GM18868 (cell line): ENCODE measurements around the gene TMEM218.

Experiments
- ATAC-seq: cut with Tn5 transposase; IDR thresholded peaks from one replicate; pipeline ENCODE4 v1.9.1; 2021; ENCODE audit warnings: mild to moderate bottlenecking, moderate library complexity; ENCODE audit not compliant: unreplicated experiment

Gene TMEM218

DNA sequence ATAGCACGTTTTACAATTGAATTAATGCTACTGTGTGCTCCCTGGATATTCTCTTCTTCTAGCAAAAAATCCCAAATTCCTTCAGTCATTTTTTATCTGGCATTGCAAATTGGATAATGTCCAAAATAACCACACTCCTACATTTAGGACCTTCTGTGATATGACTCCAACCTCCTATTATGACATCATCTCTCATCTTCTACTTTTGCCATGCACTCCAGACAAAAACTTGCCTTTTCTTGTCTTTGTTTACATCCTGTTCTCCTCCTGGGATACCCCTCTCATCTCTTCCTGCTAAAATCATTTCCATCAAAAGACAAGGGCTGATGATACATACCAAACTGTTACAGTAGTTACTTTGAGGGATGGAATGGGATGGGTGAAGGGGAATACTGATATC is 20.6 kb upstream of the TMEM218 start:
- ATAC-seq = no peak

DNA sequence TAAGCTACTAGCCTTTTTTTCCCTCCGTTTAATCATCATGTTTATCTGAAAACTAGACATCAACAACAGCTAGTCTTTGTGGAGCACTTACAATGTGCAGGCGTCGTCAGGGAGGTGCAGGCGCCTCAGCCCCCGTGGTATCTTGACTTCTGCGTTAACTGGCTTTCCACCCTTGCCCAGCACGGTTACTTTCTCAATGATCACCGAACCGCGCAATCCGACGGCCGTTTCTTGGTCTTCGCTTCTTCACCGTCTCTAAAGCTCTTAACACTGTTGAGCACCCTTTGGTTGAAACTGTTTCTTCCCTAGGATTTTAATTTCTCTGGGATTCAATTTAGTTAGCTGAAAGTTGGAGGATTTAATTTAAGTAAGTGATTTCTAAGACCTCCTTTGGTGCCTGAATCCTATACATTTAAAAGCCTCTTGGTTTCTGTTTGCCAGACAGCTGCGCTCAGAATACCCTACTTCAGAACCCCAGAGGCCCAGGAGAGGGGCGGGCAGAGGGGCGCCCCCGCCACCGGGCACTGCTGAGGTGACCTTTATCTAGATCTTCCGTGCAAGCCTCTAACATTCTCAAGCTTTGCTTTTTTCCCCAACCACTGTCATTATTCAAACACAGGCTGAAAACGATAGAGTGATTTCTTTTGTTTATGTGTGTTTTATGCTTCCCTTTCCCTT is 18.0 kb upstream of the TMEM218 start:
- ATAC-seq = no peak

DNA sequence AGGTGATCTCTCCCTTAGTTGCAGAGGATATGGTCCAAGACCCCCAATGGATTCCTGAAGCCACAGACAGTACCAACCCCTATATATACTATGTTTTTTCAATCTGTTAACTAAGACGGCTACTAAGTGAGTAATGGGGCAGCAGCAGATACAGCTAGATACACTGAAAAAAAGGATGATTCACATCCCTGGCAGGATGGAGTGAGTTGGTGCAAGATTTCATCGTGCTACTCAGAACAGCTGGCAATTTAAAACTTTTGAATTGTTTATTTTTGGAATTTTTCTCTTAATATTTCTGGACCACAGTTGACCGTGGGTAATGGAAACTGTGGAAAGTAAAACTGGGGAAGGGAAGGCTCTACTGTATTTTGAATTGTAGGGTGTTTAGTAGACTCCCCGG is 17.0 kb upstream of the TMEM218 start:
- no peak for ATAC-seq

DNA sequence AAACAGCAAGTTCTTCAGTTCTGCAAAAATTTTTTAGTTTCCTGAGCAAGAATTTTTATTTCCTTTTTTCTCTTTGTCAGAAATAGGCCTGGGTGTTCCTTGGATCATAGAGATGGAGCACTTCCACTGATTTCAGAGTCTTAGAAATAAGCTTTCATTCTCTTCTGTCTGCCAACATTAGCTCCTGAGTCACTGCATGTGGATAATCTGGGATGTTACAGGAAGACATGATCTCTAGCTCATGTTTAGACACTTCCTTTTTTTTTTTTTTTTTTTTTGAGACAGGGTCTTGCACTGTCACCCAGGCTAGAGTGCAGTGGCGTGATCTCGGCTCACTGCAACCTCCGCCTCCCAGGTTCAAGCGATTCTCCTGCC is 13.2 kb upstream of the TMEM218 start:
- no peak for ATAC-seq

DNA sequence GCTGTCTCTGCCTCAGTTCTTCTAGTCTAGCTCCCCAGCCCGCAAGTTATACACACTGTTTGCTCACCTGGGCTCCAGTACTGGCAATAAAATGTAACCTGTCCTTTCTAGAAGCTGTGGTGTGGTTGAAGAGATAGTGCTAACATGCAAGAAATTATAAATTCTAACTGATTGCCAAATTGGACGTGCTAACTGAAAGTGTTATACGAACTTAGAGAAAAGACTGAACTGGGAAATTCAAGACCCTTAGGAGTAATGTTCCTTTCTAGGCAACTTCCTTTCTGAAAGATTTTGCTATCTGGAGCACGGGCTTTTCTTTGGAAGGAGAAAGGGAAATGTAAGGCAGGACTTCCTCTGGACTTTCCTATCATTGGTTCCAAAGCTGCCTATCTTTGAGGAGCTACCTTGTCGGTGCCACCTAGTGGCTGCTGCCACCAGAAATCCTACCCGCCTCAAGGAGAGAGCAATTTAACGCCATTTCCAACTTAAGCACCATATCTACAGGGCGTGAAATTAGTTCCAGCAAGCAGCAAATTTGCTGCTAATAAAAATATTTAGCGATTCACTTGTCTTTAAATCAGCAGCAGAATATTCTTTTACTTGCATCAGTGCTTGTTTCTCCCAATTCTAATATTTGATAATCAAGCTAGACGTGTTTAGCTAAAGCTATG is 12.7 kb upstream of the TMEM218 start:
- peak; percentile 87 for ATAC-seq

DNA sequence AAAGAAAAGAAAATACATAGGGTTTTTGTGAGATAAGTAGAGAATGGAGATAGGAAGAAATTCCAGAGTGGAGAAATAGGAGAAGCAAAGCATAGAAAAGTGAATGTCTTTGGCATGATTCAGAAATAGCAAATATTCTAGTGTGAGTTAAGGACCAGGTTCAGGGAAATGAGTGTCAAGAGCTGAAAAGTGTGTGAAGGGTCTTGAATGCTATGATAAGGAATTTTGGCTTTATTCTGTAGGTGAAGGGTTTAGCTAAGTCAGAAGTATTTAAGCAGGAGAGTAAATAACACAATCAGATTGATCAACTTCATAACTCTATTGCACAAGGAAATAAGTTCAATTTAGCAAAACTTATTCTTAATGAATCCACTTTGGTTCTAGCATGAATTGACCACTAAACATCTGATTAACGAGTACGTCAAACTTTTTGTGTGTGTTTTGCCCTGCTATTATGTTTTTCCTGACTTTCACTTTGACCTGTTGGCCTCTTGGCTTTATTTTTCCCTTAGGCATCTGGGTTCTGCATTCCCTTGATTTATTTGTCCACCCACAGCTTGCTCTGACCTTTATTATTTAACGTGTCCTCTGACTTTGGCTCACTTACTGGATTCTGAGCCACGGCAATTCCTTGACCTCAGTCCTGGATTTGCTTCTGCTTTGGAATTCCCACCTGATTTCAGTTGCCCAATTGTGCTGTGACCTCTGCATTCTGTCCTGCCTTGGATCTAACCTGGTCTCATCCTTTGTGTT is 11.9 kb upstream of the TMEM218 start:
- no peak for ATAC-seq

DNA sequence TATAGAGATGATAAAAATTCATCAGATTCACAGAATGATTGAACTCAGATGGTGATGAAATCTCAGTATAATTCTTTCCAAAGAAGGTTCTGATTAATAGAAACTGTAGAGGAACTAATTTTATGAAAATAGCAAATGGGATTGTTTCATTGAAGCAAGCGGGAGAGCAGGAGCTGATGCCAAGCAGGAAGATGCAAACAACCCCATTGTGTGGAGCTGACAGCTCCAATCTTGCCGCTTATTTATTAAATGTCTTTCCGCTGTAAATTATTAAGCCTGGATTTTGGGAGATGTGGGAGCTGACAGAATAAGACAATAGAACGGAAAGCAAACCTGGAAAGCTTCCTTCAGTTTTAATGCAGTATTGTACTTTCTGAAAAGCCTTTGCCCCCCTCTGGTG is 6.0 kb upstream of the TMEM218 start:
- ATAC-seq = no peak

DNA sequence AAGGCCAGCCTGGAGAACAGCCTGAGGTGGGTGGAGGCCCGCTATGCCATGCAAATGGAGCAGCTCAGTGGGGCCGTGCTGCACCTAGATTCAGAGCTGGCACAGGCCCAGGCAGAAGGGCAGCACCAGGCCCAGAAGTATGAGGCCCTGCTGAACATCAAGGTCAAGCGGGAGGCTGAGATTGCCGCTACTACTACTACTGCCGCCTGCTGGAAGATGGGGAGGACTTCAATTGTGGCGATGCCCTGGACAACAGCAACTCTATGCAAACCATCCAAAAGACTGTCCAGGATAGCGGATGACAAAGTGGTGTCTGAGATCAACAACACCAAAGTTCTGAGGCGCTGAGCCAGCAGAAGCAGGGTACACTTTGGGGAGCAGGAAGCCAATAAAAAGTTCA is 3.1 kb upstream of the TMEM218 start:
- ATAC-seq = no peak

DNA sequence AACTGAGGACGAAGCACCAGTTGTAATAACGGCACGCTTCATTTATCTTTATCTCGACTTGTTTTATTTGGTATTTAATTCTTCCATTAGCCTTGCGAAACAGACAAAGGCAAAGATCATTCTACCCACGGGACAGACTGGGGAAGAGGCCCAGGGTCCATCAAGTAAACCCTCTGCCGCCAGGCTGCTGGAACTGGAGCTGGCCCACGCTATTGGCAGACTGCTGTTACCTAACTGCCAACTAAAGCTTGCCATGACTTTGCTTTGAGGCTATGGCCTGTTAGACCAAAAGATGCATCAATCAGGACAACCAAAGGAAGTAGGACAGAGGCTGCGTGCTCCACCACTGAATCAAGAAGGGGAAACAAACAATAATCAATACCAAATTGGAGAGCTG is 780 bp upstream of the TMEM218 start:
- ATAC-seq = no peak

DNA sequence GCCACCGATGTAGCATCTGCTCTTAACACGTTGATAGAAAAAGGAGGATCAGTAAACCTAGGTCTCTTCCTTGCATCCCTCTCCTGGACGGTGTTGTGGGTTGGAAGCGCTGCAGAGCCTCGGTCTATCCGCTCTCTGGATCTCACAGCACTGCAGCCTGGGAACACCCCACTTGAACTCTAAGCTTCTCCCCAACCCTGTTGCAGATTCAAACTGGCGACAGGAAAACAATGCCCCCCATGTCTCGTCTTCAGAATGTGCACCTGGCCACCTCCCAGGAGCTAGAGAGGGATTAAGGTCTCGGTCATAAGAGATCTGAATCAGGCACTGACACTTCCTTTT is 454 bp downstream of the TMEM218 start:
- ATAC-seq = no peak

DNA sequence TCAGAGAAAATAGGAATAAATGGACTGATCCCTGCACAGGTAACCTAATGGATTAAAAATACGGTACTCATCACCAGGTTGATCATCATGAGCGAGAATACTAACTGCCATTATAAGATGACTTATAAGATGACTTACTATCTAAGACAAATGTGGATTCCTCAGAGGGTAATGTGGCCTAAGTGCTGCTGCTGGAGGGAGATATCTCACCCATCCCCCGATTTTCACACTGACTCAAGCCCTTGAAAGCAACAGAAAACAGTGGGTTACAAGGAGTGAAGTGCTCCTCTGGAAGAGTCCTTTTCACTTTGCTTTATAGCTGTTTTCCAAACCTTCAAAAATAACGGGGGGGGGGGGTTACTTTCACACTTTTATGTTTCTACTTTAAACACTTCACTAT is 920 bp downstream of the TMEM218 start:
- ATAC-seq = no peak

DNA sequence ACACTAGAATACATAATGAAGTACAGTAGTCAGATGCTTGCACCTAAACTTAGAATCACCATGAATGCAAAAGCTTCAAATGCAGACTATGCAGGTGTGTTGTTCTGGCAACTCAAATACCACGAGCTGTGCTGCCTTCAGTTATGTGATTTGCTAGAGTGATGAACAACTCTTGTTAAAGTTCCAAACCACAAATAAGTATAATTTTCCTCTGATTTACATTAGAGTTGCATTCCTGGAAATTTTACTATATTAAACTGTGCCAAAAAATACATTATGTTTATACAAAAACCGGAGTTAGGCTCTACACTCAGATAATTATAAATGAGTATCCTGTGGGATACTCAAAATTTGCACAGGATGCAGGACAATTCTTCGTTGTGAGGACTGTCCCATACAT is 3.0 kb downstream of the TMEM218 start:
- ATAC-seq = no peak

DNA sequence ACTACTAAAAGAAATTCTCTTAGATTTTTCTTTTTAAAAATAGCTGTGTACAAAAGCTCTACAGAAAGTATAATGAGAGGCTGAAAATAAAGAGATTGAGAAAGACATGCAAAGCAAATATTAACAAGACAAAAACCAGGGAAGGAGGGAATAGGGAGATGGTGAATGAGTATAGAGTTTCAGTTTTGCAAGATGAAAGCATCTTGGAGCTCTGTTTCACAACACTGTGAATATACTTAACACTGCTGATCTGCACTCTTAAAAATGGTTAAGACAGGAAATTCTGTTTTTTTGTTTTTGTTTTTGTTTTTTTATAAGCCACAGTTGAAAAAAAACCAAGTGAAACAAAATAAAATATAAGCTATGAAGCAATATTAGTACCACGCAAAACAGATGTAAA is 5.5 kb downstream of the TMEM218 start:
- no peak for ATAC-seq

DNA sequence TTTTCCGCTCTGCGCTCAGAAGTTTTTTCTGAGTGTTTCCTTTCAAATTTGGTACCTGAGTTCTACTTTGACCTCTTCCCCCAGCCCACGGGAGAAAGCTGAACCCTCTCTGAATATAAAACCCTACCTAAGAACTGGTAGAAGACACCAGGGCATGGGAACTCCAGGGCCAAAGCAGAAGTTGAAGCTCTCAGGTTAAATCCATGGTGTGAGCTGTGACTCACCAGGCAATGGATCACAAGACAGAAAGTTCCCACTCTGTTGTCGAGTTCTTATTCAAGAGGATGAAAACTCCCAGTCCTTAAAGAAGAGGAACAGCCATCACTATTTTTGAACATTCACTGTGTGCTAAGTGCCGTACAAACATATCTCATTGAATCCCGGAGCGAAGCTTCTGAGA is 8.9 kb downstream of the TMEM218 start:
- ATAC-seq = no peak

DNA sequence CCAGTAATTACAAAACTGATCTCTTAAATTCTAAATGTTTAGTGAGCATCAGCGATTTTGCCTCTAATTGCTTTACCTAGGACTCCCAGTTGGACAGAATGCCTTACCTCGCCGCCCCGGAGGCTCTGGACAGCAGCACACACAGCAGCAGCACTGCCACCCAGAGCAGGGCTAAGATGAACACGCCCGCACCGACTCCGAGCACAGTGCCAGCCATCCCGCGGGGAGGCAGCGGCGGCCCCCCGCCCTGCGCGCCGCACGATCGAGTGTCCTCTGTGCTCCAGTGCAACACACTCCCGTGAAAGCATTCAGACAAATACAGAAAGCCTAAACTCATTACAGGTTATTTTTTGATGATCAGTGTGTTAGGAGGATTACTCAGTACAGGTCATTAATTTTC is 9.4 kb downstream of the TMEM218 start:
- ATAC-seq = no peak

DNA sequence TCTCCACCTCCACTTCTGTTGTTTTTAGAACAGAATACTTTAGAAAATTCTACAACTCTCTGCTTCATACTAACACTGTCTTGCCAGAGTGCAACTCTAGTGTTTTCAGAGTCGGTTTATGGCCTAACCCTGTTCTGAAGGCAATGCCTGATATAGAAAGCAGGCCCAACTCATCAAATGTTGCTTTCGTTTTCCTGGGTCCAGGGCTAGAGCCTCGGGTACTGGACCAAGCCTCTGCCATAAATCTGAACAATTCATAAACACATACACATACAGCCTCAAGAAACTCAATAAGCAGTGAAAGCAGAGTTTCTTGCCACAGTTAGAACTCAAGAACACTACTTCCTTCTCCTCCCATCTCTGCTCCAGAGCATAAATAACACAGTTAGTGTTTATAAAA is 9.8 kb downstream of the TMEM218 start:
- no peak for ATAC-seq

DNA sequence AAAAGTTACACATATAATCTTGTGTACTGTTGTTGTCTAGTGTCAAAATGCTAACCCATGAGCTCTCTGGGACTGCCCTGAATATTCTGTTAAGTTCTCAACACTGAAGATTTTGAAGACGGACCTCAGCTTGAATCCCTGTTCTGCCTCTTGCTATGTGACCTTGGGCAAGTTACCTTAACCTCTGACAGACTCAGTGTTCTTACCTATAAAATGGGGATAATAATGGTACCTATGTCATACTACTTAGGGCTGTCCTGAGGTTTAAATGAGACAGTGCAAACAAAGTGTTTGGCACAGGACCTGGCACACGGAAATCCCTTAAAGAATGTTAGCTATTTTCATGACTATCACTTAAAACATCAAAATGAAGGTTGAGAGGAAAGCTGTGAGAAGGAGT is 11.3 kb downstream of the TMEM218 start:
- no peak for ATAC-seq

DNA sequence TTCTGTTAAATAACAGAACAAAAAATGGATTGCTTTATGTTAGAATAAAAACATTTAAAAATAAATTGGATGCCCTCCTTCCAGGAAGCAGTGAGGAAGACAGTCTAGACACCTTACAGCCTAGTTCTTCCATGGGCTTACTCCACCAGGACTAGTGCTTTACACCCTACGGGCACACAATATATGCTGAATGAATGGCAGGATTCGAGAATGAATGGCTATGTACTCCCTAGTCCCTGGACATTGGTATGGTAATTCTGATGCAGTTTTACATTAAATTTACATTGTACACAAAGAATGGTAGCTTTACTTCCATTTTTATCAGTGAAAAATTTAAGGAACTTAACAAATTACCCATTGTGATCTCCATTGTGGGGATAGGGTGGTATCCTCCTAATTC is 16.7 kb downstream of the TMEM218 start:
- no peak for ATAC-seq

DNA sequence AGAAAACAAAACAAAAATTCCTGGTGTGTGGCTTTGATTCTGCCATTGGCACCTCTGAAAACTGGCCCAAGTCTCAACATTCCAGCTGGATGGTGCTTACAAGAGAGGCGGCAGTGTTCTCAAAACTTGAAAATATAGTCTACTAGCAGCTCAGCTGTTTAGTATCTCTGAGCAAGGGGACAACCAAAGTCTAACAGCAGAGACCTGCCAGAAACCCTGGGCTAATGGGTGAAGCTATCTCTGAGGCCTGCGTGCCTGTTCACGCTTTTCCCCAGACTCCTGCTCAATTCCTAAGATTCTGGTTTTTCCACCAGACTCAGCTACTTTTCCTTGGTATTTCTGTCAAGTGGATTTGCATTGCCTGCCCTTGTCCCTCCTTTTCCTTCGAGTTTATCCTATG is 17.9 kb downstream of the TMEM218 start:
- ATAC-seq = no peak

DNA sequence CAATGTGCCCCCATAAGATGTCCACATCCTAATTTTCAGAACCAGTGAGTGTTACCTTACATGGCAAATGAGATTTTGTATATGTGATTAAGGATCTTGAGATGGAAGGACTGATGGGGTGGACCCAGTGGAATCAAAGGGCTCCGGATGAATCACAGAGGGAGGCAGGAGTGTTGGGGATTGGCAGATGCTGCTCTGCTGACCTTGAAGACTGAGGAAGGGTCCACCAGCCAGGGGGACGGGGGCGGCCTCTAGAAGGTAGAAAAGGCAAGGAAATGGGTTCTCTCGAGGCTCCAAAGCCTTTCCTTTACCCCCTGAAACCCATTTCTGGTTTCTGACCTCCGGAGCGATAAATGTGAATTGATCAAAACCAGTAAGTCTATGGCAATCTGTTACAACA is 18.8 kb downstream of the TMEM218 start:
- no peak for ATAC-seq

DNA sequence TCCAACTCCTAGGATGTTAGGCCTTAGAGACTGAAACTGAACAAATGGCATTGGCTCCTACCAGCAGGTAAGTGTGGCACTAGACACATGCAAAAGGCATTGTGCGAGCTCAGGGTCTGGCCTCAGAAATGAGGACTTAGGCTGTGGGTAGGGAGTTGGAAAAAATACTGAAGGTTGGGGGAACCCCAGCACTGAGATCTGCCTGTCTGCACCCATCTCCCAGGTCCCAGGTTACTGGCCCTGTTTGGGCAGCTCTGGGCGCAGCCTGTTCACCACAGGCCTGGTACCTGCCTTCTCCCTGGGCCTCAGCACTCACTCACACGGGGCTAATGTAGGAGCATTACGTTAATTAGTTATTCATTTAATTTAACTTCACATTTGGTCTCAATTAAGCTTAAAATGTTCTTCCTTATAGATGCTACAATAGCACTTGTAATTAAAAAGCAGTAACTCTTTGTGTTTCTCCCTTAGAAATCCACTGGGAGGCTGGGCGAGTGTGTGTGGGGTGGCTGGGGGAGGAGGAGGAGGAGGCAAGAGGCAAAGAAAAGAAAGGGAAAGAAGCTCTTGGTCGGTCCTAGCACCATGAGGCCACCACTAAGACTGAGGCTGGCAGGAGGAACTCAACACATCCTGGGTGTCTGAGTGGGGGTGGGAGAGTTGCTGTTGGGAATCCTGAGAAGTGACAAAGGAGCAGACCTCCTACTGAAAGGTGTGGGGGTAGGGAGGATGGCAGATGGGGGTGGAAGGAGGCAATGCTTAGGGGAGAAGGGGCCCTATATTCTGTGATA is 19.4 kb downstream of the TMEM218 start:
- no peak for ATAC-seq
